Activated naive CD4-positive, alpha-beta T cell treated with anti-CD3 and anti-CD28 coated beads for 36 hours (primary cell): ENCODE measurements around the gene NT5C3B. TPM values are rescaled to one million over a fixed set of nuclear protein-coding genes. Genes with fewer than 3 reads are reported as not detected.
"Not testable (repeated sequence)": the region's sequence is repeated elsewhere in the genome, so short reads cannot be mapped to it uniquely, and the experiment has no call there.

Source experiments
- CTCF ChIA-PET: fragments of 350-600 bp; sonication (Branson Sonifier 250); formaldehyde crosslinking; loops from one replicate; lab custom pipeline; 2021; ENCODE audit warnings: antibody characterized with exemption; lab: Charles Lee
- DNase-seq: peaks from one replicate; pipeline ENCODE4 v3.0.0-alpha.2; 2020
- H3K27ac Mint-ChIP-seq: one replicate; pipeline ENCODE4 v1.8.0; 2021; ENCODE audit warnings: mild to moderate bottlenecking, mixed read lengths
- H3K27me3 Mint-ChIP-seq: one replicate; pipeline ENCODE4 v1.8.0; 2021; ENCODE audit warnings: low read depth, mixed read lengths
- H3K36me3 Mint-ChIP-seq: one replicate; pipeline ENCODE4 v1.8.0; 2021; ENCODE audit warnings: low read depth, mixed read lengths
- H3K4me1 Mint-ChIP-seq: one replicate; pipeline ENCODE4 v1.8.0; 2021; ENCODE audit warnings: low read depth, mixed read lengths
- H3K4me3 Mint-ChIP-seq: one replicate; pipeline ENCODE4 v1.8.0; 2021; ENCODE audit warnings: mild to moderate bottlenecking, moderate library complexity, mixed read lengths
- H3K9me3 Mint-ChIP-seq: one replicate; pipeline ENCODE4 v1.8.0; 2021; ENCODE audit warnings: mixed read lengths
- intact Hi-C: fragments of 100-400 bp; cut with micrococcal nuclease; formaldehyde crosslinking; loops from one replicate; pipeline ENCODE4 v1.15.1; 2023
- total RNA-seq, 2 experiments: library from RNA; stranded (reverse); gene quantifications; one replicate each; pipeline ENCODE4 v1.2.3, GENCODE V29; 2021

Gene NT5C3B
- total RNA-seq, 2 experiments from 2014 or later = 25.9 to 28.1 TPM

- intact Hi-C loops = no loop called here
- Mint-ChIP-seq H3K4me1 (peaks cover 22% of the 10 kb centered on the region), H3K27me3 (peaks cover 23% of the 10 kb centered on the region), H3K4me3 (peak overlapping the region; percentile 32), H3K9me3 (no peaks in the 10 kb centered on the region), H3K27ac (no peak overlapping the region), H3K36me3 (no peaks in the 10 kb centered on the region)
- DNase-seq = no peak
- CTCF ChIA-PET = interaction anchor here (1.5 to 2.0 kb wide), 2 partner anchors 16 to 36 kb away, joined by 4 read pairs; no protein-coding TSS in a partner anchor
Measured at GRCh38 chr17:41785859-41786226, 50.2 kb downstream of the NT5C3B start.

DNA sequence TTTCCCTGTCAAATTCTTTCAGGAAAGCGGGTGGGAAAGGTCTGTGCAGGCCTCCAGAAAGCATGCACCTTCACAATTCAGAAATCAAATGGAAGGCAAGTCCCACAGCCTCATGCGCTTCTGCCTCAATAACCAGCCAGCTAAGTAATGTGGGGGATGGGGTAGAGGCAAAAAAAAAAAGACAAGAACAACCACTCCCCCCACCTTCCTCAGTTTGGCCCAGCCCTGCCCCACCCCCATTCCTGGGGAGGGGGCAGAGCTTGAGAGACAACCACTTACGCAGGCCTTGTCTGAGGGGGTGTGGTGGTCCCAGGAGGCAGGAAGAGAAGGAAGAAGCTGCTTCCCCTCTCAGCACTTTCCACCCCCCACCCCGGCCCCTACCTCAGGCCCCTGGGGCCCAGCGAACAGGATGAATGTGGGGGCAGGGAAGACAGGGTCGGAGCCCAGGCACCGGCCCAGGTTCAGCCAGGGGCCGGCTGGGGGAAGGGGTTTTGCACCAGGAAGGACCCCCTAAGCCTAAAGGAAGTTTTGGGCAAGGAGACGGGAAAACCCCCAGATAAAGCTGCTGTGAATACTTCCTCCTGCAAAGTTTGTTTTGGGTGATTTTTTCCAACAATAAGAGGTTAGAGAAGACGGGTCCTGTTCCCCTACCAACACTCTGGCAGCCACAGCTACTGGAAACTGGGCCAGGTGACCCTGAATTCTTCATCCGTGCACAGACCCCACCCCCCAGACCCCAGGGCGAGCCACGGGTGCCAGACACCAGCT is 50.8 kb downstream of the NT5C3B start:
- H3K4me1 Mint-ChIP-seq = peaks cover 21% of the 10 kb centered on the region
- CTCF ChIA-PET = interaction anchor here (1.5 to 2.0 kb wide), 2 partner anchors 16 to 35 kb away, joined by 4 read pairs; no protein-coding TSS in a partner anchor
- intact Hi-C loops = no loop called here
- peaks cover 23% of the 10 kb centered on the region for H3K27me3 Mint-ChIP-seq
- DNase-seq = no peak
- H3K4me3 Mint-ChIP-seq = peak overlapping the region; percentile 27
- H3K27ac Mint-ChIP-seq = no peak overlapping the region
- H3K36me3 Mint-ChIP-seq = no peaks in the 10 kb centered on the region
- no peaks in the 10 kb centered on the region for H3K9me3 Mint-ChIP-seq

- CTCF ChIA-PET = interaction anchor here (0.6 kb wide), 1 partner anchor 34 kb away, joined by 3 read pairs; no protein-coding TSS in a partner anchor
- H3K4me3 Mint-ChIP-seq = no peak overlapping the region
- peaks cover 21% of the 10 kb centered on the region for H3K4me1 Mint-ChIP-seq
- H3K9me3 Mint-ChIP-seq = no peaks in the 10 kb centered on the region
- peaks cover 23% of the 10 kb centered on the region for H3K27me3 Mint-ChIP-seq
- DNase-seq = no peak
- H3K27ac Mint-ChIP-seq = no peak overlapping the region
- no peaks in the 10 kb centered on the region for H3K36me3 Mint-ChIP-seq
- intact Hi-C loops = no loop called here
Measured at GRCh38 chr17:41784207-41784744, 51.8 kb downstream of the NT5C3B start.

DNA sequence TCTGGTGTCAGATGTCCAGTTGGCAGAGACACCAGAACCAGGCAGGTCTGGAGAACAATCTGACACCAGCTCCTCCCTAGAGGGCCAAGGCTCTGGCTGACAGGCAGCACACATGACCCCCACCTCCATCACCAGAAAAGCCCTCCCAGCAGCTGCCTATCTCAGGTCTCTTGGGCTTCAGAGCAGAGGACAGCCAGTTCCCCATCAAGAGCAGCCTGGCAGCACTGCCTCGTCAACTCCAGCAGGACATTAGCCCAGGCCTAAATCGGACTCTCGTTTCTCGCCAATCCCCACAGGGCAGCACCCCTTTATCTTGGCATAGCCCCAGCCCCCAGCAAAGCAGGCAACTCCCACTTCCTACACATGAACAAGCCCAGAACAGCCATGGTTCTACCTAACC is 53.9 kb downstream of the NT5C3B start:
- H3K27me3 Mint-ChIP-seq = peaks cover 23% of the 10 kb centered on the region
- H3K9me3 Mint-ChIP-seq = no peaks in the 10 kb centered on the region
- peaks cover 13% of the 10 kb centered on the region for H3K4me1 Mint-ChIP-seq
- intact Hi-C loops = no loop called here
- H3K4me3 Mint-ChIP-seq = no peak overlapping the region
- no peak overlapping the region for H3K27ac Mint-ChIP-seq
- CTCF ChIA-PET = no interaction called here
- DNase-seq = no peak
- H3K36me3 Mint-ChIP-seq = no peaks in the 10 kb centered on the region

DNA sequence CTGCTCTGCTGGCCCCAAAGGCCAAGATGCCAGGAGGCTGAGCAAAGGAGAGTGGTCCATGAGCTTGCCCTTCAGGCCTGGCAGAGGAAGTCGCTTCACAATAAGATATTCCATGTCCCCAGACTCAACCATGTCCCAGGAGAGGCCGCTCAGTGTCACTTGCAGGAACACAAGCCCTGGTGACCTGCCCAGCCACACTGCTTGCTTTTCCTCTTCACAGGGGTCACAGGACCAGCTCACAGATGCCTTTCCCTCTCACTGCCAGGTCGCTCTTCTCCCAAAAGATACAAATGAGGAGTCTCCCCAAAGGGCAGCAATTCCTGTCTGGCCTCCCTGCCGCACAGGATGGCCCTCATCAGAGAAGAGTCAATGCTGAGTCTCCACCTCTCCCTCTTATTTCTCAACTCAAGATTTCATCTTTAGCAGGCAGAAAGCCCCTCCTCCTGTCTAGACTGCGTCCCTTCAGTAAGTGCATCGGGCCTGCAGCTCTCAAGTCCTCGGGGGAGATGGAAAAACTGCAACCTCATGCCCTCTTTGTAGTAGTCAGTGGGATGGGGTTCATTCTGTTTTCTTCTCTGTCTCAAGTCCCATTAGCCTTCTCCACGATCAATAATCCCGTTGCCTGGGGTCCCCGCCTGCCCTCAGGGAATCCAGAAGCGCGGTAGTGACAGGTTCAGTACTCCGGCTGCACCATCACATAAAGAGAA is 54.5 kb downstream of the NT5C3B start:
- intact Hi-C loops = no loop called here
- Mint-ChIP-seq H3K36me3 (no peaks in the 10 kb centered on the region), H3K4me3 (no peak overlapping the region), H3K27me3 (peaks cover 23% of the 10 kb centered on the region), H3K27ac (no peak overlapping the region), H3K4me1 (peaks cover 9% of the 10 kb centered on the region), H3K9me3 (no peaks in the 10 kb centered on the region)
- CTCF ChIA-PET = interaction anchor here (0.7 to 1.6 kb wide), 2 partner anchors 10 to 44 kb away, joined by 4 read pairs; no protein-coding TSS in a partner anchor
- DNase-seq = no peak

- H3K27me3 Mint-ChIP-seq = peaks cover 18% of the 10 kb centered on the region
- H3K27ac Mint-ChIP-seq = no peak overlapping the region
- no peaks in the 10 kb centered on the region for H3K36me3 Mint-ChIP-seq
- peaks cover 2% of the 10 kb centered on the region for H3K4me1 Mint-ChIP-seq
- CTCF ChIA-PET = interaction anchor here (0.7 kb wide), 1 partner anchor 8 kb away, joined by 3 read pairs; no protein-coding TSS in a partner anchor
- H3K4me3 Mint-ChIP-seq = no peak overlapping the region
- intact Hi-C loops = no loop called here
- H3K9me3 Mint-ChIP-seq = no peaks in the 10 kb centered on the region
- DNase-seq = no peak
Measured at GRCh38 chr17:41779954-41780353, 56.1 kb downstream of the NT5C3B start.

GRCh38 chr17:41777574-41778188 is 58.4 kb downstream of the NT5C3B start:
- no peak for DNase-seq
- no peaks in the 10 kb centered on the region for H3K36me3 Mint-ChIP-seq
- intact Hi-C loops = no loop called here
- no peaks in the 10 kb centered on the region for H3K4me1 Mint-ChIP-seq
- H3K27me3 Mint-ChIP-seq = peaks cover 8% of the 10 kb centered on the region
- CTCF ChIA-PET = interaction anchor here (1.2 kb wide), 1 partner anchor 82 kb away, joined by 3 read pairs; no protein-coding TSS in a partner anchor
- no peaks in the 10 kb centered on the region for H3K9me3 Mint-ChIP-seq
- H3K27ac Mint-ChIP-seq = no peak overlapping the region
- H3K4me3 Mint-ChIP-seq = no peak overlapping the region

GRCh38 chr17:41777157-41777573 is 58.9 kb downstream of the NT5C3B start:
- CTCF ChIA-PET = interaction anchor here (1.2 kb wide), 1 partner anchor 81 kb away, joined by 3 read pairs; no protein-coding TSS in a partner anchor
- peaks cover 4% of the 10 kb centered on the region for H3K27me3 Mint-ChIP-seq
- intact Hi-C loops = no loop called here
- no peak overlapping the region for H3K4me3 Mint-ChIP-seq
- no peak overlapping the region for H3K27ac Mint-ChIP-seq
- H3K36me3 Mint-ChIP-seq = no peaks in the 10 kb centered on the region
- DNase-seq = no peak
- H3K9me3 Mint-ChIP-seq = no peaks in the 10 kb centered on the region
- H3K4me1 Mint-ChIP-seq = no peaks in the 10 kb centered on the region

- H3K9me3 Mint-ChIP-seq, H3K4me3 Mint-ChIP-seq, H3K27ac Mint-ChIP-seq, intact Hi-C loops, DNase-seq, H3K36me3 Mint-ChIP-seq, H3K27me3 Mint-ChIP-seq, CTCF ChIA-PET, H3K4me1 Mint-ChIP-seq: not testable (repeated sequence)
Measured at GRCh38 chr17:41776262-41776900, 59.7 kb downstream of the NT5C3B start.

- intact Hi-C loops = no loop called here
- Mint-ChIP-seq H3K27ac (no peak overlapping the region), H3K36me3 (no peaks in the 10 kb centered on the region)
Measured at GRCh38 chr17:41775394-41776226, 60.4 kb downstream of the NT5C3B start.

More at GRCh38 chr17:41775394-41776226, 60.4 kb downstream of the NT5C3B start:
- Mint-ChIP-seq H3K4me1 (no peaks in the 10 kb centered on the region), H3K9me3 (no peaks in the 10 kb centered on the region), H3K27me3 (no peaks in the 10 kb centered on the region), H3K4me3 (no peak overlapping the region)
- DNase-seq = no peak
- CTCF ChIA-PET = no interaction called here
